SK-MEL-5 (cell line): ENCODE measurements around the gene EPB41L4A. TPM values are rescaled to one million over a fixed set of nuclear protein-coding genes. Genes with fewer than 3 reads are reported as not detected.
"Not testable (repeated sequence)": the region's sequence is repeated elsewhere in the genome, so short reads cannot be mapped to it uniquely, and the experiment has no call there.

ENCODE experiments used
- DNase-seq: peaks from one replicate; pipeline ENCODE4 v3.0.0-alpha.2; 2016; ENCODE audit warnings: low read depth, low spot score
- in situ Hi-C: cut with HindIII; loops from 2 replicates; pipeline ENCODE4 v1.10.0; 2016; ENCODE audit warnings: low sequenced_read_pairs, high pct_unique_total_duplicates, low pct_unique_long_range_greater_than_20kb
- total RNA-seq: library from RNA; depleted of rRNA; stranded (reverse); fragments of >200 nt; shearing (Covaris generic); gene quantifications from 2 replicates; pipeline ENCODE4 v1.2.3, GENCODE V29; 2014

EPB41L4A gene
- total RNA-seq, 1 experiment from 2014 or later: 0.42 TPM

DNA sequence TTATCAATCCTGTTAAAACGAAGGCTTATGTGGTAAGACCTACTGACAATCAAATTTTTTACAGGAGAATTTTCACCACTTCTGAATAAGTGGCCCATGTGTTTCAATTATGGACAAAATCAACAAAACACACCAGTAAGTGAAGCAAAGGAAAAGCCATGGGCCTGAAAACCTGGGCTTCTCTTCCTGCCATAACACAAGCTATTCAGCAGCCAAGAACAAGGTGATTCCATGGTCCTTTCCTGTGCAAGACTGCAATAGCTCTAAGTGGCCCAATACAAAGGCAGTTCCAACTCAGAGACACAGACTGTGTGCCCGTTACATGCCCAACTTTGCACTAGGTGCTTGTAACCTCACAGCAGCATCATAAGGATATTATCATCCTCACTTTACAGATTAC lies 168.5 kb downstream of the EPB41L4A start:
- in situ Hi-C loops: no loop called here
- DNase-seq: no peak

DNA sequence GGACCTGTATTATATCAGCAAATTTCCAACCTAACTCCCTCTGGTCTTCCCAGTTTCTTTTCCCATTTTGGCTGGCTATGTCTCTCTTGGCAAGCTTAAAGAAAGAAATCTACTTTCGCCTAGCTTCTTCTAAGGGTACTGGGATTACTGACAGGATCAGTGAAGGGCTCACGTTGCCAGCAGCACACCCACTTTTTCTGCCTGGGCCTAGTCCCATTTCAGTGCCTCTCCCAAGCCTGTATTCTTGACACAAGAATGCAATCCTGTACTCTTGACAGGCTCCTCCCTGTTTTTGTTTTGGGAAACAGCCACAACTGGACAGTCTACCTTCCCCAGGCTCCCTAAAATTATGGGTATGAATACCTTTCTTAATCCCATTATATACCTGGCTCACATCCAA lies 170.5 kb downstream of the EPB41L4A start:
- DNase-seq: no peak
- in situ Hi-C loops: no loop called here

DNA sequence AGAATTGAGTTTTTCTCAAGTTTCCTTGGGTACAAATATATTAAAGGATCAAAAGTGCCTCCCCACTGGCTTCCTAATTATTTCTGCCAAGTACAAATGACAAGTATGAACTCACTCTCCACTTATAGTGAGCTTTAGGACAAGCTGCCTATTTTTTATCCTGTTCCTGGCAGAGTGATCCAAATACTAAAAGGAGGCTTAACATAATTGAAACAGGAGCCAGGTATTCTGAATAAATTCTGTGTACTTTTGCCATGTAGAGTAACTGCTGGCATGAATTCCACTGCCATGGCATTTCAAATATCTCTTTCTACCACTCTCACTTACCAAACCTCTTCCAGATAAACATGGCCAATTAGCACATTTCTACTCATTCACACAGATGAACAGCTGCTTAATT lies 171.1 kb downstream of the EPB41L4A start:
- in situ Hi-C loops: no loop called here

DNA sequence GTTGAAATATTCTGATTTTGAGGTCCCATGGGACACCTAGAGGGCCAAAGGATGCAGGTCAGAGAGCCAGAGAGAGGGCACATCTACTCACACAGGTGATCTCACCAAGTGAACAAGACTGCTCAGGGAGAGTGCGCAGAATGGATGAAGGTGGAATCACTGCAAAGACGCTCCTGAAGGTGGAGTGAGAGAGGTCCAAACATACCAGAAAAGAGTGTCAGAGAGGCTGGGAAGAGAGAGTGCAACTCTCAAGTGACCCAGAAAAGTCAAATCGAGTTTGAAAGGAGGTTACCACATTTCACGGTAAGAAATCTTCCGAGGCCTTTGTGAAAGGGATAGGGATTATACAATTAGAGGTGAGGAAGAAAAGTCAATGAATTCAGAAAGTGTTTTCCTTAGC lies 173.4 kb downstream of the EPB41L4A start:
- in situ Hi-C loops: no loop called here
- peak; percentile 3 for DNase-seq

More for the DNA sequence above, 171.1 kb downstream of the EPB41L4A start:
- DNase-seq: no peak

DNA sequence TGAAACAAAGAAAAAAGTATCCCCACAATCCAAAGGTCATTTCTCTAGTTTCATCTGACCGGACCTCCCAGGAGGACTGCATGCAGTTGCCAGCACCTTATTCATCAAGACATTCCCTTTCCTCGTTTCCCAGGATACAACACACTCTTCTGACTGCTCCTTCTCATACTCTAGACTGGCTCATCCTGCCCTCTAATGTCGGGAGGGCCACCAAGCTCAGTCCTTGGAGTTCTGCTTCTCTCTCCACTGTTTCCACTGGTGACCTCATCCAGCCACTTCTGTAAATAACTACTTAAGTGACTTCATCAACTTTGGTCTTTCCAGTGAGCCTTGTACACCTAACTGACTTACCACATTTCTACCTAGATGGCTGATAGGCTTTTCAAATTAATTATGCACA lies 179.1 kb downstream of the EPB41L4A start:
- in situ Hi-C loops: no loop called here
- peak; percentile 35 for DNase-seq

DNA sequence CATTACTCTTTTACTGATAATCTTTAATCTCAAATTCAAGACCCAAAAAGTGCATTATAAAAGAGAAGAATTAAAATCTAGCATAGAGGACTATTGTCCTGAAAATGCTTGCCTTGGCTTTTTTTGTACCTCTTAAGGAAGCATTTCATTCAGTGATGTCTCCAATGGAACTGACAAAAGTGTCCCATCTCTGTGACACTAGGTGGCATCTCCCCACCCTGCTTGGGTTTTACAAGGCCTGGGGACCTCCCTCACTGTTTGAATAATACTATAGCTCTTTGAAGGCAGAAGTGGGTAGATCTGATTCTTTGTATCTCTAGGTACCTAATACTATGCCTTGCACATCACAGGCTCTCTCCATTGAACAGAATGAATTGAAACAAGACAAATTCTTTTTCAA lies 180.6 kb downstream of the EPB41L4A start:
- no peak for DNase-seq
- in situ Hi-C loops: no loop called here

DNA sequence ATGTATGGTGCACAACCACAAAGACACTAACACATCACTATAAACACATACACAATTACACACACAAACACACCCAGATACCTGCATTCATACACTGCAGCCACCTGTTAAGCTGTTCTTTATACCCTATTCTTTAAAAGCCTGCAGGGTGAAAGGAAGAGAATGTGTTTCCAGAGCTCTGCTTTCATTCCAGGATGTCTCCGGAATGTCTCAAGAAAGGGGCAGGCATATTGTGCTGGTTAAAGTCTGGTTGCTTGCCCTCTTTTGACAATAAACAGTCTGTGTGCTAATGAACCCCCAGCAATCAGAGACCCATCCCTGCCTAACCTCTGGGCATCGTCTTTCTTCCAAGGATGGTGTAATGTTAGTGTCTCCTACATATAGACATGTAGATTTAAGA lies 181.6 kb downstream of the EPB41L4A start:
- DNase-seq: no peak
- in situ Hi-C loops: no loop called here

DNA sequence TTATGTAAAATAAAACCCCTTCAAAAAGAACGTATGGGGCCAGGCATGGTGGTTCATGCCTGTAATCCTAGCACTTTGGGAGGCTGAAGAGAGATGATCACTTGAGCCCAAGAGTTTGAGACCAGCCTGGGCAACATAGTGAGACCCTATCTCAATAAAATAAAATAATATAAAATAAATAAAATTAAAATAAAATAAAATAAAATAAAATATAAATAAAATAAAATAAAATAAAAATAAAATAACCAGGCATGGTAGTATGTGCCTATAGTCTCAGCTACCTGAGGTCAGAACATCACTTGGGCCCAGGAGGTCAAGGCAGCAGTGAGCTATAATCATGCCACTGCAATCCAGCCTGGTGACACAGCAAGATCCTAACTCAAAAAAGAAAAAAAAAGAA lies 185.1 kb downstream of the EPB41L4A start:
- in situ Hi-C loops: no loop called here
- DNase-seq: no peak

DNA sequence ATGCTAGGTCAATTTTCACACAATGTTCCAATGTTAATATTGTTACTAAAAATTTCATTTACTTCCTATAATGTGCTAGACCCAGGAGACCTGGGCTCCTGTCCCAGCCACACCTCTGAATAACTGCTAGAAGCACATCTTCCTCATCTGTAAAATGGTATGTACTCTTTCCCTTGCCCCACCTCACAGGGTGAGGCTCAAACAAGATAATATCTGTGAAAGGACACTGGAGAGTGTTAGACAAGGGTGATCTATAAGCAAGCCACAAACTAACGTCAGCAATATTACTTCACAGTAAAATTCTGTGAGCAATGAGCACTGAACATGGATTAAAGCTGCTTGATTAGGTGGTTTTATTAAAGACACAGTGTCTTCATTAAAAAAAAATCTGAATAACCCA lies 186.4 kb downstream of the EPB41L4A start:
- in situ Hi-C loops: no loop called here
- no peak for DNase-seq

DNA sequence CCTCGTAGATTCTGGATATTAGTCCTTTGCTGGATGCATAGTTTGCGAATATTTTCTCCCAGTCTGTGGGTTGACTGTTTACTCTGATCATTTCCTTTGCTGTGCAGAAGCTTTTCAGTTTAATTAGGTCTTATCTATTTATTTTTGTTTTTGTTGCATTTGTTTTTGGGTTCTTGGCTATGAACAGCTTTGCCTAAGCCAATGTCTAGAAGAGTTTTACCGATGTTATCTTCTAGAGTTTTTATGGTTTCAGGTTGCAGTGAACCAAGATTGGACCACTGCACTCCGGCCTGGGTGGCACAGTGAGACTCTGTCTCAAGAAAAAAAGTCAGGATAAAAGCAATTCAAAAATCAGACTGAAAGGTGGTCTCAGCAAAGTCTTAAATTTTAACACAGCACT lies 188.5 kb downstream of the EPB41L4A start:
- no peak for DNase-seq
- in situ Hi-C loops: no loop called here

DNA sequence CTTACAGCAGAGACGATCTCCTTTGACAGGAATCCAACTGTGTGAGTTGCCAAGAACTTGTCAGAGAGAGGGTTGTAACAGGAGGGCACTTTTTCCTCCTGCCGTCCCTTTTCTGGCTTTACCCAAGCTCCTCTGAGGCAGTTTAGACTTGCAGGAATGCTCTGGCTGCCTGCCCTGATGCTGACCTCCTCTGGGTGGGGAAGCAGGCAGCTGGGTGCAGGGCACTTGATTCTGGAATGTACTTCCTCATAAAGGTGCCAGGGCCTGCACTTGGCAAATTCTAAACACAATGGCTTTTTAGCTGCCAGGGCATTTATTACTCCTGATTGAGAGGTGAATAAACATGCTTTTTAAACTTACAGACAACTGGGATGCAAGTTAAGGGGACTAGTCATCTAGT lies 190.4 kb downstream of the EPB41L4A start:
- DNase-seq: no peak
- in situ Hi-C loops: no loop called here

DNA sequence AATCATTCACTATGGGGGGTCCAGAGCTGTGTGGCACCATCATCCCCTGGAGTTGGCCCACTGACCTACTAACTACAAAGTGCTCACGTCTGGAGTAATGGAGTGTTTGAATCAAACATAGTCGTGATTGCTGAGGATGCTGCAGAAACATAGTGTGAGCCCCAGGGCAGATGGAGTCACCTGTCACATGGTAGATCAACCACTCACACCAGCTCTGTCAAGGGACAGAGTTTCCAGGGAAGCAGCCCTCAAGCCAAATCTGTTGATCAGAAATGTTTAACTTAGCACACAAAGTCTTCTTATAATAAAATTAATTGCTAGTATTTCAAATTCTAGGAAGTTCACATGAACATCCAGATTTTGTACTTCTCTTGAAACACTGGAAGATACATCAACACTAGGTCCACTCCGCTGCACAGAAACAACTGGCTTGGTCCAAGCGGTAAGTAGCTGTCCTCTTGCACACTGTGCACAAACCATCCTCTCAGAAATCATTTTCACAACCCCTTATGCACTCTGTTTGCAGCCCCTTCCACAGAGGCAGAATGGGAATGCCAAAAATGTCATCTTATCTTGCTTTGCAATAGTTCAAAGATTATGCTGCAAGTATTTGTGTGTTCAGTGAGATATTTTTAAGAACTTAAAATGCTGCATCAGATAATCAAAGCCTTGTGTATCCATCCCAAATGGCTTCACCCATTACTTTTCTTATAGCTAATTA lies 191.0 kb downstream of the EPB41L4A start:
- in situ Hi-C loops: no loop called here
- DNase-seq: no peak

DNA sequence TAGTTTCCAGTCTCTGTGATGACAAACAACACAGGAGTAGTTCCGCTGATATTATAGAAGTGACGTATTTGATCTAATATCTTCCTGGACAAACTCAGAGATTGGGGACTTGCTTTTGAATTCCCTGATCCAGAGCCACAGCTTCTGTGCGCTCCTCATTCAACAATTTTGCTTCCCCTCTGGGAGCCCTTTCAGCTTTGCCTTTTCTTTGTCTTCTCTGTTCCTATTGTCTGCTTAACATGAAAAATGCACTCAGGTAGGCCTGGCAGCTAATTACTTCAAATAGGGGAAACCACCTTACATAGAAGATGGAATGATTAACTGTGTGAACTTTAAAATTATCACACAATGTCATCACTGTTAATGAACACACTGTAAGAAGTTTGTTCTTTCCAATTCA lies 192.9 kb downstream of the EPB41L4A start:
- no peak for DNase-seq
- in situ Hi-C loops: no loop called here

DNA sequence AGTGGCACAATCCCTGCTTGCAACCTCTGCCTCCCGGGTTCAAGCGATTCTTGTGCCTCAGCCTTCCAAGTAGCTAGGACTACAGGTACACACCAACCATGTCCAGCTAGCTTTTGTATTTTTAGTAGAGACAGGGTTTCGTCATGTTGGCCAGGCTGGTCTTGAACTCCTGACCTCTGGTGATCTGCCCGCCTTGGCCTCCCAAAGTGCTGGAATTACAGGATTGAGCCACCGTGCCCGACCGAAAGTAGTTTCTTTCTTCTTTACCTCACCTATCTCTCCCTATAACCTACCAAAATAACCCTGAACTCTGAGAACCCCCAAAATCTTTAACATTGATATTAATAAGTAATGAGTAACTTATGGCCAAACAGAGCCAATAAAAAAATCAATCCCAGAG lies 196.1 kb downstream of the EPB41L4A start:
- in situ Hi-C loops, DNase-seq: not testable (repeated sequence)

DNA sequence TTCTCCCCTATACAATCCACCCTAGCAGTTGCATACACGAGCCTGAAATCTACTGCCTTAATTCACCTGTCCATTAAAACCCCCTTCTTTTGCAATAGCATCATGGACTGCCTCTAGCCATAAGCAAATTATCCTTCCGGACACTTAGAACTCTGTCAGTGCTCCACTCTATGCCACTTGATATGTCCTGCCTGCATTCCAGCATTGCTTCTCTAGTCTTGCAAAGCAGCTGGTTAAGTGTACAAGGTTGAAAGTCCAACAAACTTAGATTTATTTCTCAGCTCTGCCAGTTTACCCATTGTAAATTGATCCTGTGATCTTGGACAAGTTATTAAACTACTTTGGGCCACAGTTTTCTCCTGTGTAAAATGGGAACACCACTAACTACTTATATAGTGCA lies 197.9 kb downstream of the EPB41L4A start:
- in situ Hi-C loops: no loop called here
- DNase-seq: no peak

DNA sequence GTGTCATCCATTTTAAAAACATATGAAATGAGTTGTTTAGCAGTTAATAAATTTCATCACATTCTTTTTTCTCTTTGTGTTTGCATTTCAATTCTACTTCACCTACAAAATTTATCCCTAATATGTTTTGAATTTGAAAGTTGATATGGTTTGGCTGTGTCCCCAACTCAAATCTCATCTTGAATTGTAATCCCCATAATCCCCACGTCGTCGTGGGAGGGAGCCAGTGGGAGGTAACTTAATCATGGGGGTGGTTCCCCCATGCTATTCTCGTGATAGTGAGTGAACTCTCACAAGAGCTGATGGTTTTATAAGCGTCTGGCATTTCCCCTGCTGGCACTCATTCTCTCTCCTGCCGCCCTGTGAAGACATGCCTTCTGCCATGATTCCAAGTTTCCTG lies 200.1 kb downstream of the EPB41L4A start:
- DNase-seq: no peak
- in situ Hi-C loops: no loop called here

DNA sequence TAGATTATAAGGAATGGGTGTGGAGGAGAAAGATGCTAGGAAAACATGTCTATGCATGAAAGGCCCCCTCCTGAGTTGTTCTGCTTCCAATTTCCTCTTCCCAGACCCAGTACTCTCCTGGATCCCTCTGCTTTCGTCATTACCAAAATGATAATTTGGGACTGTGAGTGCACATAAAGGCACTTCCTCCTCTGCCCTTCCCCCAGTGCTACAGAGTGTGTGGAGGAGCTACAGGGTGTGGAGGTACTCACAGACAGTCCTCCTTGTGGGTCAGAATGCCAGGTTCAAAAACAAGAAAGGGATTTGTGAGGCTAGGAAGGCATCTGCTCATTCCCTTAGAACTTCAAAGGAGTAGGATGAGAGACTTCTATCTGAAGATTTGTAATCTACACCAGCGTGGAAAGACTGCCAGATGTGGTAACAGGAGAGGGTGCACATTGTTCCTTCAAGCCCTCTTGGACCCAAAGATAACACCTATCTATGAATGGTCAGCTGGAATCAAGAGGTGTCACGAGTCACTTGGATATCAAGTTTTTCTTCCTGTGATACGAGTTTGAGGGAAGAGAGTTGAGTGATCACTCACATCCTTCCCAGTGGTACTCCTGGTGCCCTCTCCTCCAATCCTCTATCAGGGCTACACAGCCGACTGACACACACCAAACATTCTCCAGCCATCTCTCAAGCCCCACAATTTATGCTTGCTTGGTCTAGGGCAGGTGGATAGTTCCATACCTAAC lies 201.1 kb downstream of the EPB41L4A start:
- DNase-seq: no peak
- in situ Hi-C loops: no loop called here

DNA sequence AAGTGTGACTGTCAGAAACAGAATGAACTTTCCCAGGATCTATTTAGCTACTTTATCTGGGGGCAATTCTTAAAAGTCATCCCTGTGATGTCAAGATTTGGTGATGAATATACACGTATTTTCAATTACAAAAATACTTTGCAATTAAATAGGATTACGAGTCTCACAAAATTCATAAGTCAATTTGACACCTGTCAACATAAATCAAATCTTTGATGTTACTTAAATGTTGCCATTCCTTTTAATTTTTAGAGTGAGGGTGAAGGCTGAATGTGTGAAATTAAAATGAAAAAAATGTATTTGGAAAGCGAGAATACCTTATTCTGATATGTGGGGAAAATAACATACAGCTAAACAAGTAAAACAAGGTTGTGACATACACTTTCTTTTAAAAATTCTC lies 202.9 kb downstream of the EPB41L4A start:
- DNase-seq: no peak
- in situ Hi-C loops: no loop called here

DNA sequence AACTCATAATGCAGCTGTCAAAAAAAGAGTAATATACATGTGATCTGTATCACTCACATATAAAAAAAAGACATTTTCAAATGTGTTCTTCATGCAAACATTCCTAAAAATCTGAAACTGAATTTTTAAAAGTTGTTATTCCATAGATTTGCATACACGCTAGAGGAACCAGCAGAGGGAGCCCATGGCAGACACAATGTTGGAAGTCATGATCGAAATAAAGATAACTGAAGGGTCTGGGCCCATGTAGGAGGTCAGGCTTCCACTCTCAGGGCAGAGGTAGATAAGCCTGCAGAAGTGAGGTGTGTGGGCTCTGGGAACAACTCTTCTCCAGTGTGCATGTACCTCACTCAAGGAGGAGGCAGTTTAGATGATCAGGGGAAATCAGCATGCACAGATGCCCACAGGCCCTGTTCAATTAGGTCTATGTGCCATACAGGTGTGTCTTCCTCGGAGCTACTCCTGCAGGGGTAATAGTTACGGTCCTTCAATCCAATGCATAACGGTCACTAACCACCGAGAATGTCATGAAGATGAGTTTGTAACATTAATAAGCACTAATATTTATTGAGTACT lies 208.6 kb downstream of the EPB41L4A start:
- in situ Hi-C loops: no loop called here
- peak; percentile 63 for DNase-seq
